GM21528 (cell line): Measurements from ENCODE around the gene SULT1A2.
"Not testable (repeated sequence)": the region's sequence is repeated elsewhere in the genome, so short reads cannot be mapped to it uniquely, and the experiment has no call there.

Experiments
- ATAC-seq: cut with Tn5 transposase; IDR thresholded peaks from one replicate; pipeline ENCODE4 v1.9.1; 2021; ENCODE audit warnings: mild to moderate bottlenecking, moderate library complexity; ENCODE audit not compliant: unreplicated experiment, low FRiP score

The SULT1A2 gene

DNA sequence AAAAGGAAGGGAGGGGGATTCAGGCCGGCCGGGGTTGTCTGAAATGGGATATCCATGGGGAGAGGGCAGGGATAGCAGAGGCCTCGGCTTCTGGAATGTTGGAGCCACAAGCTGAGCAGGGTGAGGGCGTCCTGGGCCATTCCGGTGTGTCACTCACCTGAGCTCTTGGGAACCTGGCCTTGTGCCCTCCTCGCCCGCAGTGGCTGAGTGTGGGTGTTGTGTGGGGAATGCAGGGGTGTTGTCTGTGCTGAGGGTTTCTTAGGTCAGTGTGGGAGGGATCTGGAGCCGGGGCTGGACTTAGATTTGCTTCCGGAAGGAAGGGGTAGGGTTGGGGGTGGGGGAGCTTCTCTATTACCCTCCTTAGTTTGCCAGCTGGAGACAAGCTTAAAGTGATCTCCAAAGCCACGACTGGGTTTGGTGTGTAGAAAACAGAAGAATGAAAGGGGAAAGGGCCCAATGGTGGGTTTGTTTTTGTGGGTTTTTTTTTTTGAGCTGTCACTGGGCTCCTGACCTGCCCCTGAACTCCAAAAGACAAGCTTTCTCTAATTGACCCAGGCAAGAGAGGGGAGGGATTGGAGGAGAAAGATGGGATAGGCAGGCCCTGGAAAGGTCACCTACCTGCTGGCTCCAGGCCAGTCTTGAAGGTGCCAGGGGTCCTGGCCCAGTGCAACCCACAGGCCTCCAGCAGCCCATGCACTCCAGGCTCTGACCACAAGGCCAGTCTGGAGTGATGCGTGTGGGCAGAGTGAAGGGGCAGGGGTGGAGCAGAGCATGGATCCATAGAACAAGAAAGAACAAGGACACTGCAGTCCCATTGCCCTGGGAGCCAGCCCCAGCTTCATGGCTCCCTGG lies at the start of gene SULT1A2:
Gene SULT1A2 (minus strand): TSS at position 211 of the 852 bp plus-strand sequence. CDS start 1,120 bp downstream, outside the sequence.
- ATAC-seq: no peak

DNA sequence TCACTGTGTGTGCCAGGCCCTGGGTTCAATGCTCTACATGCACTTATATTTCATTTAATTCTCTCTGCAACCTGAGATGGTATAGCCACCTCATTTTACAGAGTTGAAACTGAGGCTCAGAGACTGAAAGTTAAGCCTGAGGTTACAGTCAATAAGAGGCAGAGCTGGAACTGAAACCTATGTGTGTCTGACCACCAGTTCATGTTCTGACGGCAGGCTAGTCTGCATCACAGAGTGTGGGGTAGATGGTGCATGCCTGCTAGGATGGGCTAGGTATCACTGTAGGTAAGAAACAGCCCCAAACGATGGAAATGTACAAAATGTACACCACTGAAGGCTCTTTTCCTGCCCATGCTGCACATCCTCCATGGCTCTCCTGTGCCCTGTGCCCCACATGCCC lies 43.1 kb upstream of the SULT1A2 start:
- not testable (repeated sequence) for ATAC-seq

DNA sequence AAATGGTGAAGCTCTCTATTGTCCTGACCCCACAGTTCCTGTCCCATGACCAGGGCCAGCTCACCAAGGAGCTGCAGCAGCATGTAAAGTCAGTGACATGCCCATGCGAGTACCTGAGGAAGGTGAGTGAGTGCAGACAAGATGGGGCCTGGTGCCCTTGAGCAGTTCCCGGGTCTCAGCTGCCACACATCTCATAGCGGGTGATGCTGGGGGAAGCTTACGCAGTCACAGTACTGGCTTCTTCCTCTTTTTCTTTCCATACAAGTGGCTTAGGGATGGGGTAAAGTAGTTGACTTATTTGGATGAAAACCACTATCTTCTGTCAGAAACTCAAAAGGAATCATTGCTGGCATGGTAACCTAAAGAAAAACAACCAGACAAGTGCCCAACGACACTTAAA lies 41.5 kb upstream of the SULT1A2 start:
- not testable (repeated sequence) for ATAC-seq

DNA sequence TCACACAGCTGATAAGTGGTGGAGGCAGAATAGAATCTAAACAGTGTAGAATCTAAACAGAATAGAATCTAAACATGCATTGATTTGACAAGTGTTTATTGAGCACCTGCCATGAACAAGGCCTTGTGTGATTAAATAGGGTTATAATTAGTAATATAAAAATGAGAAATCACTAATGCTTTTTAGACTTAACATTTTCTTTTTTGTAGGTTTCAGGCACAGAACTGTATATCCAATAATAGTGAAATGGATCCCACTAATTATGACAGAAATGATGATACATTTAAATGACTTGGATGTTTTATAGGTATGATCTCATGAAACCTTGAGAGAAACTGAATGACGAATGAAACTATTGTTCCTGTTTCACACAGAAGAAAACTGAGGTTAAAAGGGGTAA lies 40.9 kb upstream of the SULT1A2 start, which contains the start of gene NPIPB8:
Gene NPIPB8 (plus strand): TSS at position 301 of the 400 bp plus-strand sequence. CDS start 296 bp downstream, outside the sequence.
- ATAC-seq: not testable (repeated sequence)

DNA sequence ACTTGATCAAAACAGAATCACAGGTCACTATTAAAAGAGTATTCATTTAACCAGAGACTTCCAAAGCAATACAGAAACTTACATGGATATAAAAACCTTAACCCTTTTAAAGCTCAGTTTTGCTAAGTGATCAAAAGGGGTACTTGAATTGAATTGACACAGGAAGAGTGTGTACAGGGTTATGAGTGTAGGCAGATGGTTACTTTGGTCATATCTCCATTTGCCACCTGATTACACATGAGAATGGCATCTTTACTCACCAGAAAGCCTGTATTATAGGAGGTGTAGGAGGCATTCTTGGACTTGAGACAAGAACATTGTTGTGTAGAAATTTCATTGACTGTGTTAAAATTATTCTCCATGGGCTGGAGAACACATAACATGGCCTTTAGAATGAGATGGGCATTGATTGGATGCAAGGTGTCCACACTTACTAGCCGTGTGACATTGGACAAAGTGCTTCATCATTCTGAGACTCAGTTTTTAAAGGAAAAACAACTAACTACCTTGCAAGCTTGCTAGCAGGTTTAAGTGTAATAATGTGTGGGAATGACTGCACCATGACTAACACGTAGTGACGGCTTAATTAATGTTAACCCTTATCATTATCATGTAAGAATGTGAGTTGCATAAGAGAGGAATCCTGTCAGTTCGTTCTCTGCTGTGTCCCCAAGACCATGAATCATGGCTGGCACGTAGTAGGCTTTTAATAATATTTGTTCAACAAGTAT lies 39.4 kb upstream of the SULT1A2 start:
- not testable (repeated sequence) for ATAC-seq

DNA sequence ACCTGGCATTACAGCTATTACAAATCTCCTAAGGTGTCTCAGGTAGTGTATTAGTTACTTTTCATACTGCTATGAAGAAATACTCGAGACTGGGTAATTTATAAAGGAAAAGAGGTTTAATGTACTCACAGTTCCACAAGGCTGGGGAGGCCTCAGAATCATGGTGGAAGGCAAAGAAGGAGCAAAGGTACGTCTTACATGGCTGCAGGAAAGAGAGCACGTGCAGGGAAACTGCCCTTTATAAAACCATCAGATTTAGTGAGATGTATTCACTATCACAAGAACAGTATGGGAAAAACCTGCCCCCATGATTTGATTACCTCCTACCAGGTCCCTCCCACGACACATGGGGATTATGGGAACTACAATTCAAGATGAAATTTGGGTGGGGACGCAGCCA lies 34.1 kb upstream of the SULT1A2 start:
- not testable (repeated sequence) for ATAC-seq

DNA sequence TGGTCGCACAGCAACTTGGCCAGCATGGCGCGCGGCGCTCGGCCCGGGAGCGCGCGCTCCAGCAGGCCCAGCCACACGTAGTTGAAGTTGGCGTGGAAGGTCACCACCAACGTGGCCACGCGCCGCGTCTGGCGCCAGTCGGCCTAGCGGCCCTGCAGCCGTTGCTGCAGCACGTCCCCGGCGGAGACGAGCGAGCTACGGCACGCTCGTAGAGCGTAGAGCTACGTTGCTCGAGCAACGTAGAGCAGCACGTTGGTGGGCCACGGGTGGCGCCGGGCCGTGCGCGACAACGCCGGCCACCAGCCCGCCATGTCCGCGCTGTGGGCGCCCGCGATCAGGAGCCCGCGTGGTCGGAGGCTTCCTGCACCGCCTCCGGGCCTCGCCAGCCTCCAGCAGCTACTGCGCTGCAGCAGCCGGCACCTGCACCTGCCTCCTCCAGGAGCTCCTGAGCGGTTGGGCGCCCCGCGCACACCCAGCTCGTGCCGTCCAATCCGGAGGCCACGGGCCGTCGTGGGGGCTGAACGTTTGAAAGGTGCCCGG lies 26.4 kb upstream of the SULT1A2 start:
- ATAC-seq: no peak

DNA sequence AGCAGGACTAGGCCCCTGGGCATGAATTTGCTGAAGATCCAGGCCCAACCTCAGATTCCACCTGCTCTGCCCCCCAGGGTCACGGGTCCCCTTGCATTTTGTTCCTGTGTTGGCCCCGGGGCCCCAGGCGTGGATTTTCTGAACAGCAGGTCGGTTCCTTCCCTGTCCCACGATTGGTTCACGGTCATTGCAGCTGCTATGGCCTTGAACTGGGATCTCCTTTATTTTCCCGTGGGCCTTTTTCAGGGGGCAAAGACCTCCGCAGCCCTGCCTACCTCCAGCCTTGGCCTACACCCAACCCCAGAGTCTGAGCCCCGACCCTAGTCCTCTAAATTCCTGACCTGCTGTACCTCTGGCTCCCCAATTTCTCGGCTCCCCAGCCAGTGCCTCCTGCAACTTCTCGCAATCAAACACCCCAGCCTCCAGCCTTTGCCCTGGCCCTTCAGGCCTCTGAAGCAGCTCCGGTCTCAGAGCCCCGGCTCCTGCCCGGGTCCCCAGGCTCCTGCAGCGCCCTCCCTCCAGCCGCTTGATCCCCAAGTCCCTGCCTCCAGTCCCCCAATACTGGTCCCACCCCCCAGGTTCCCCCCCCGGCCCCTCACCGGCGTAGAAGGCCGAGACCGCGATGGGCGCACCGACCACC lies 25.8 kb upstream of the SULT1A2 start:
- not testable (repeated sequence) for ATAC-seq

DNA sequence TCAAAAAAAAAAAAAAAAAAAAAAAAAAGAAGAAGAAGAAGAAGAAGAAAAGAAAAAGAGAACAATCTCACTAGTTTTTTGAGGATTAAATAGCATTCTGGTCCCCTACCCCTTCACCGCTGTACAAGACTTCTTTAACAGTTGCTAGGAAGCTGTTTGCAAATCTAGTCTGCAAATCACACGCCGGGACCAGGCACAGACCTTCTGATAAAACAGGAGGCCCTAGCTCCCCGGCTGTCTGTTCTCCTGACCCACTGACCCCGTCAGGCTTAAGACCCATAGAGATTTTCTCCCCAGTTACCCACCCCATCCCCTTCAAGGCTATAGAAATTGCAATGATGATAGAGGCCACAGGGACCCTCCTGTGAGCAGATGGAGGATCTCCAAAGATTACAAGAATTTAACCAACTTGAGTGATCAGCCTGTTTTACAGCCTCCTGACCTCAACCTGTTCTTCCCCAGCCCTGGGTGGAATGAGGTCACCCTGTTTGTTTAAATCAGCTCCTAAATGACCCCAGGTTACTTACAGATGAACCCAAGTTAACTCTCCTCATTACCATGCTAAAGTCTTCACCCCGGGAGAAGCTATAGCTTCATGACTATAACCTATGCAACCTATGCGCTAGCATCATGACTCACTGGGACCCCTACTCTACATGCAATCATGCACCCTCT lies 24.8 kb upstream of the SULT1A2 start:
- ATAC-seq: no peak

DNA sequence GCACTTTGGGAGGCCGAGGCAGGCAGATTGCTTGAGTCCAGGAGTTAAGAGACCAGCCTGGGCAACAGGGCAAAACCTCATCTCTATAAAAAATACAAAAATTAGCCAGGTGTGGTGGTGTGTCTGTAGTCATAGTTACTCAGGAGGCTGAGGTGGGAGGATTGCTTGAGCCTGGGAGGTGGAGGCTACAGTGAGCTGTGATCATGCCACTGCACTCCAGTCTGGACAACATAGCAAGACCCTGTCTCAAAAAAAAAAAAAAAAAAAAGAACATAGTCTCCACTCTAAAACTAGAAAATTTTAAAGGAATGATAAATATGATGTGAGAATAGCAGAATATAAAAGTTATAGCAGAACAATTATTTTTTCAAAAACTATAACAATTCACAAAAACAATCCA lies 23.5 kb upstream of the SULT1A2 start:
- not testable (repeated sequence) for ATAC-seq

DNA sequence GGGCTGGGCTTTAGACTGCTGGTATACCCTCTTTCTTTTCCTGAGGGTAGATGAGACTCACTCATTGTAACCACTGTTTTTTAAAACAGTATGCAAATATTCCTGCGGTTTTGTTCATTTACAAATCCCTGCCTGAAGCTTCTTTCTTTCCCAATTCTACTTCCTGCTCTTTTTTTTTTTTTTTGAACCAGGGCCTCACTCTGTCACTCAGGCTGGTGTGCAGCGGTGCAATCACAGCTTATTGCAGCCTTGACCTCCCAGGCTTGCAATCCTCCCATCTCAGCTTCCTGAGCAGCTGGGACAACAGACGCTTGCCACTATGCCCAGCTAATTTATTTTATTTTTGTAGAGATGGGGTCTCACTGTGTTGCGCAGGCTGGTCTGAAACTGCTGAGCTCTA lies 21.0 kb upstream of the SULT1A2 start:
- ATAC-seq: no peak

DNA sequence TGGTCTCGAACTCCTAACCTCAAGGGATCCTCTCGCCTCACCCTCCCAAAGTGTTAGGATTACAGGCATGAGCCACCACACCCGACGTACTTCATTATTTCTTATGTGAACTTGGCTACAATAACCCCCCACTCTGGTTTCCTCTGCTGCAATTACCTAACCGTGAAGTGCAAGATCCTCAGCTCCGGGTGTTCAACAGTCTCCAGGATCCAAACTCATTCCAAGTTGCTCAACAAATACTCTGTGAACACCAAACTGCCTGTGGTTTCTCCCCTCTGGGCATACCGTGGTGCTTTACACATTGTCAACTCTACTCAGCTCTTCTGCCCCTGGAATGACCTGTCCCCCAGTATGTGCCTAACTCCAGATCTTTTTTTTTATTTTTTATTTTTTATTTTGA lies 19.8 kb upstream of the SULT1A2 start:
- no peak for ATAC-seq

DNA sequence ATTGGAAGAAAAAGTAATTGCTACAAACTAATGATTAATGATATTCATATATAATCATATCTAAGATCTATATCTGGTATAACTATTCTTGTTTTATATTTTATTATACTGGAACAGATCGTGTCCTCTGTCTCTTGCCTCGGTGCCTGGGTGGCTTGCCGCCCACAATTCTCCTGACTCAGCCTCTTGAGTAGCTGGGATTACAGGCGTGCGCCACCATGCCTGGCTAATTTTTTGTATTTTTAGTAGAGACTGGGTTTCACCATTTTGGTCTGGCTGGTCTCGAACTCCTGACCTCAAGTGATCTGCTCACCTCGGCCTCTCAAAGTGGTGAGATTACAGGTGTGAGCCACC lies 19.4 kb upstream of the SULT1A2 start:
- not testable (repeated sequence) for ATAC-seq

DNA sequence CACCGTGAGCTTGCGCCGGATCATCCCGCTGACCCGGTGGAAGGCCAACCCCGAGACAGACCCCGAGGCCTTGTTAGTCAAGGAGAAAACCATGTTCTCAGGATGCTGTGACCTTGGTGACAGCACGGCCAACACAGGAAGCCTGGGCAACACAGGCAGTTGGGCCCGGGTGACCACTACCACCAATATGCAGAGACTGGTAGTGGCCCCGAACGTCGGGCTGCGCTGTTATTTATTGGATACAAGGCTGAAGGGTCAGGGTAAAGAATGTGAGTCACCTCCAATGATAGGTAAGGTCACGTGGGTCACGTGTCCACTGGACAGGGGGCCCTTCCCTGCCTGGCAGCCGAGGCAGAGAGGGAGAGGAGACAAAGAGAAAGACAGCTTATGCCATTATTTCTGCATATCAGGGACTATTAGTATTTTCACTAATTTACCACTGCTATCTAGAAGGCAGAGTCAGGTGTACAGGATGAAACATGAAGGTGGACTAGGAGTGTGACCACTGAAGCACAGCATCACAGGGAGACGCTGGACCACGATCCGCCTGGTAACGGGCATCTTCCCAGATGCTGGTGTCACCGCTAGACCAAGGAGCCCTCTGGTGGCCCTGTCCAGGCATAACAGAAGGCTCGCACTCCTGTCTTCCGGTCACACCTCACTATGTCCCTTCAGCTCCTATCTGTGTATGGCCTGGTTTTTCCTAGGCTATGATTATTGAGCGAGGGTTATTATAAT lies 18.8 kb upstream of the SULT1A2 start:
- ATAC-seq: not testable (repeated sequence)

DNA sequence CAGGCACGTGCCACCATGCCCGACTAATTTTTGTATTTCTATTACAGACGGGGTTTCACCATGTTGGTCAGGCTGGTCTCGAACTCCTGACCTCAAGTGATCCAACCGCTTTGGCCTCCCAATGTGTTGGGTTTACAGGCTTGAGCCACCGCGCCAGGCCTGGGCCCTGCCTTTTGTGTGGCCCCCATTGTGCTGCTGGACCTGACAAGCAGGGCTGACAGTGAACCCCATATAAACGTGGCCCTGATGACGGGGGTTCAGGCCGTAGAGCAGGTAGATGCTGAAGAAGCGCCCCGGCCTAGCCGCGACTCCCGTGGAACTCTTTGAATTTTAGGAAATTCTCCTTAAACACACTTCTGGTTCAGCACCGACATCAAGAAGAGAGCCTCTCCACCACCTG lies 17.7 kb upstream of the SULT1A2 start:
- ATAC-seq: not testable (repeated sequence)

DNA sequence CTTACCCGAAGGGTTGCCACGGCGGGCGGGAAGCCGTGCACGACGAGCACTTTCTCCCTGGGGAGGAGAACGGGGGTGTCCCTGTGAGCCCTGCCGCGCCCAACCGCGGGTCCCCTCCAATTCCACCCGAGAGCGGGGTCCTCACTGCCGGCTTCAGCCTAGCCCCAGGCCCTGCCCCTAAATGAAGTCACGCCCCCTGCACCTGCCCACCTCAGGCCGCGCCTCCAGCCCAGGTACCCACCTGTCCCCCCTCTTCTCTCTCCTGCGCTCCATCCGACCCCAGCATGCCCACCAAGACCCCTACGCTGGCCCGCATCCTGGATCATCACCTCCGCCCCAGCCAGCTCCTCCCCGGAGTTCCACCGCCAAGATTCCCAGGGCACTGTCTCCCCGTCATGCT lies 17.1 kb upstream of the SULT1A2 start:
- not testable (repeated sequence) for ATAC-seq

DNA sequence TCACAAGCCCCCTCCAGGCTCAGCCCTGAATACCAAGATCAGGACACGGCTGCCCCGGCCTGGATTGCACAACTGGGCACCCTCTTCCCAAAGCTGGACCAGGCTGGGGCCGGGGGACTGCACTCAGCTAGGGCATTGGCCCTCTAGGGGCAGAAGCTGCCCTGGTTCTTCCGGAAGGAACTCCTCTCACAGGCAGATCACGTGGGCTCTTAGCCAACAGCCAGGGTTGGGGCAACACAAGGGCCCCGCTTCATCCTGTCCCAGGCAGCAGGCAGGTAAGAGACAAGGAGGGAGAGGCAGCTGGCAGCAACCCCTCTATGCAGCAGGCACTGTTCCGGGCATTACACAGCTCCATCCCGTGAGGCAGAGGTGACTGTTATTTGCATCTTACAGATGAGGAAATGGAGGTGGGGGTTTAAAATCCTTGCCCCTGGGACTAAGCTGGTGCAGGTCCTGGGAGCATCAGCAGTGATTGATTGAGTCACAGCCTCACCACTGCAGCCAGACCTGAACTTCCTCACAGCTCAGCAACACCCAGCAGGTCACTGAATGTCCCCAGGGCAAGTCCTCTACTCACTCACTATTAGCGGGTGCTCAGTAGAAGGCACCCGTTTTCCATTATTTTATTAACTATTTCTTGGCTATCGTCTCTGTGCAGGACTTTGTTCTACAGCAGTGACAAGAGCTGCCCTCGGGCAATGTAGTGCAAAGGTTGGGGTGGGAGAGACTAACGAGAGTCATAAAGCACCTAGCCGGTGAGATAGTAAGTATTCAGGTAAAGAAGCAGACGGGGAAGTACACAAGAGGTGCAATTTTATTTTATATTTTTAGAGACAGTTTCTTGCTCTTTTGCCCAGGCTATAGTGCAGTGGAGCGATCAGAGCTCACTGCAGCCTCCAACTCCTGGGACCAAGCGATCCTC lies 15.8 kb upstream of the SULT1A2 start:
- peak; percentile 52 for ATAC-seq

DNA sequence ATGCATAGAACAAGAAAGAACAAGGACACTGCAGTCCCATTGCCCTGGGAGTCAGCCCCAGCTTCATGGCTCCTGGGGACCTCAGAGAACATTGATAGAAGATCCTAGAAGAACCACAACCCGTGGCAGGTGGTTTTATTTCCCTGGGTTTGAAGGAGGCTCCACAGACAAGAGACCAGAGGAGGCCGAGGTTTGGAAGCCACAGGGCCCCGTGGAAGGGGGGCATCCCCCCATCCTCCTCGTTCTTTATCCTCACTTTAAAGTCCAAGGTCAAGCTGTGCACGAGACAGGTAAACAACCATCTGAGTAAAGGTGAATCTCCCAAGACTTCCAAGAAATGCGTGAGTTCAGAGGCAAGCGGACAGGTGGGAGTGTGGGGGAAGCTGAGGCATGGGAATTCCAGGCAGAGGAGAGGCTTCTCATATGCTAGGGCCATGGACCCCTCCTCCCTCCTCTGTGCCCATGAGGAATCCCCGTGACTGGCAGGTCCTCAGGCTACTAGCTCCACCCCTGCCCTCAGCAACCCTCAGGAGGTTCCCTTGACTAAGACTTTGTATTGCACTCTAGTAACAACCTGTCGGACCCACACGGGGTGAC lies 13.8 kb upstream of the SULT1A2 start:
- no peak for ATAC-seq
